ENCODE data around the gene PTPA.

GRCh38 chr9:129078691-129079503 is 32.3 kb upstream of the PTPA start:
- TF ChIP-seq CTCF (IDR thresholded peaks at IDR 0.05) (no peak), ZFX (IDR thresholded peaks at IDR 0.05; ENCODE audit: borderline replicate concordance) (no peak)
